DOHH2 (cell line): ENCODE data around the gene CYP4A22.
A peak's percentile ranks its signal among the peaks of the same experiment; 100 is the strongest.

ENCODE experiments used
- H3F3A ChIP-seq: fragments of 200-600 bp; sonication (generic), shearing (Covaris generic); 2 replicates; pipeline ENCODE4 v1.6.0; 2016; ENCODE audit warnings: antibody characterized with exemption, mild to moderate bottlenecking; ENCODE audit not compliant: control insufficient read depth, insufficient read depth
- H3K27ac ChIP-seq: fragments of 200-600 bp; sonication (generic); 2 replicates; pipeline ENCODE4 v1.5.1; 2014; ENCODE audit warnings: low read depth, mild to moderate bottlenecking, low read length, moderate library complexity
- H3K27me3 ChIP-seq: fragments of 200-600 bp; sonication (generic); 2 replicates; pipeline ENCODE4 v1.6.1; 2014; ENCODE audit warnings: mild to moderate bottlenecking, low read length, mixed read lengths; ENCODE audit not compliant: control insufficient read depth
- H3K36me3 ChIP-seq: fragments of 200-600 bp; sonication (generic); 2 replicates; pipeline ENCODE4 v1.6.1; 2014; ENCODE audit warnings: mild to moderate bottlenecking, low read length, moderate library complexity, mixed read lengths; ENCODE audit not compliant: control insufficient read depth
- H3K4me1 ChIP-seq: fragments of 200-600 bp; sonication (generic); 2 replicates; pipeline ENCODE4 v1.6.1; 2014; ENCODE audit warnings: mild to moderate bottlenecking, low read length, mixed read lengths; ENCODE audit not compliant: control insufficient read depth
- H3K4me2 ChIP-seq: fragments of 200-600 bp; sonication (generic); 2 replicates; pipeline ENCODE4 v1.6.0; 2014; ENCODE audit warnings: mild to moderate bottlenecking, low read length, moderate library complexity
- H3K4me3 ChIP-seq: fragments of 200-600 bp; sonication (generic); 2 replicates; pipeline ENCODE4 v1.5.1; 2014; ENCODE audit warnings: mild to moderate bottlenecking, low read length, mixed read lengths
- H3K79me2 ChIP-seq: fragments of 200-600 bp; sonication (generic); 2 replicates; pipeline ENCODE4 v1.6.1; 2014; ENCODE audit warnings: mild to moderate bottlenecking, low read length, mixed read lengths; ENCODE audit not compliant: control insufficient read depth
- H3K9me2 ChIP-seq: fragments of 200-600 bp; sonication (generic); replicated peaks from 2 replicates; pipeline ENCODE4 v1.6.1; 2014; ENCODE audit warnings: mild to moderate bottlenecking, low read length, mixed read lengths; ENCODE audit not compliant: control insufficient read depth
- H3K9me3 ChIP-seq: fragments of 200-600 bp; sonication (generic); 2 replicates; pipeline ENCODE4 v1.6.1; 2014; ENCODE audit warnings: antibody characterized with exemption, low read length, mixed read lengths; ENCODE audit not compliant: control insufficient read depth, insufficient read depth
- H4K20me1 ChIP-seq: fragments of 200-600 bp; sonication (generic); 2 replicates; pipeline ENCODE4 v1.6.0; 2014; ENCODE audit warnings: low read depth, mild to moderate bottlenecking, antibody characterized with exemption, low read length, moderate library complexity; ENCODE audit not compliant: control insufficient read depth, insufficient read depth
- EZH2phosphoT487 ChIP-seq: fragments of 200-600 bp; sonication (generic); IDR thresholded peaks from 2 replicates; pipeline ENCODE4 v1.6.1; 2017; ENCODE audit warnings: borderline replicate concordance, mild to moderate bottlenecking, antibody characterized with exemption, low read length, moderate library complexity, mixed read lengths
- TF ChIP-seq, protein P1 (sequence below): fragments of 200-600 bp; sonication (generic); IDR thresholded peaks from one replicate; pipeline ENCODE4 v1.5.1; 2014; ENCODE audit warnings: antibody characterized with exemption, mild to moderate bottlenecking, low read depth, low read length; ENCODE audit not compliant: poor library complexity, severe bottlenecking

CYP4A22 gene

DNA sequence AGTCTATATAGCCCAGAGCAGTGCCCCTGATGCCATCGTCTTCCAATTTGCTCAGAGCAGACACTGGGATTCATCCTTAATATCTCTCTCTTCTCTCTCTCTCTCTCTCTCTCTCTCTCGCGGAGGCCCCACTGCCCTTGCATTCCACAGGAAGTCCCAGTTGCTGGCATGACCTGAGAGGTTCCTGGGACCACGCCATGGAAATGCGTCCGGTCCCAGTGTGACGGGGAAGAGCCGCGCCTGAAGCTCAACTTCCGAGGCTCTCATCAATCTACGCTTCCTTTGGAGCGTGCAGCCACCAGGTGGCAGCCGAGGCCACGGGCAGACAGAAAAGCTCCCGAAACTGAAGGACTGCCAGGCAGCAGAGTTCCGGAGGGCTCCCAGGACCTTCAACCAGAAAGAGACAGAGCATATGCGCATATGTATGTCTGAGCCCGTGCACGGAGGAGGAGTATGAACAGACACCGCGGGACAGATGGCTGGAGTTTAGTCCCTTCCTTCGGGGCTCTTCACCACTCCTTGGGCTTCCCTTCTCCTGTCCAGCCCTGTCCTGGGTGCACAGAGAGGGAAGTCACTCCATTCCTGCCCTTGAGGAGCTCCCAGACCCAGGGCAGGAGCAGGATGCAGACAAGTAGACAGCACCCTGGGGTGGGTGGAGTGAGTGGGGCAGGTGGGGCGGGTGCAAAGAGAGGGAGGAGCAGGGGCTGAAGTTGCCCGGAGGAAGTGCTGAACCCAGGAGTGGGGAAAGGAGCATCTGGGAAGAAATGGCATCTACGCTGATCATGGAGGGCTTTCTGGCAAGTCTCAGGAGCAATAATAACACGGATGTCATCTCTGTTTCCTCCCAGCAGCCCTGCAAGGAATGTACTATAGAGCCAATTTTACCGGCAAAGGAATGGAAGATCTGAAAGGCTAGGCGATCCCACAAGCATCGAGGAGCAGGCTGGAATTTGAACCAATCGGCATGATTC, 42.1 kb downstream of the CYP4A22 start:
- TF ChIP-seq, protein P1, sequence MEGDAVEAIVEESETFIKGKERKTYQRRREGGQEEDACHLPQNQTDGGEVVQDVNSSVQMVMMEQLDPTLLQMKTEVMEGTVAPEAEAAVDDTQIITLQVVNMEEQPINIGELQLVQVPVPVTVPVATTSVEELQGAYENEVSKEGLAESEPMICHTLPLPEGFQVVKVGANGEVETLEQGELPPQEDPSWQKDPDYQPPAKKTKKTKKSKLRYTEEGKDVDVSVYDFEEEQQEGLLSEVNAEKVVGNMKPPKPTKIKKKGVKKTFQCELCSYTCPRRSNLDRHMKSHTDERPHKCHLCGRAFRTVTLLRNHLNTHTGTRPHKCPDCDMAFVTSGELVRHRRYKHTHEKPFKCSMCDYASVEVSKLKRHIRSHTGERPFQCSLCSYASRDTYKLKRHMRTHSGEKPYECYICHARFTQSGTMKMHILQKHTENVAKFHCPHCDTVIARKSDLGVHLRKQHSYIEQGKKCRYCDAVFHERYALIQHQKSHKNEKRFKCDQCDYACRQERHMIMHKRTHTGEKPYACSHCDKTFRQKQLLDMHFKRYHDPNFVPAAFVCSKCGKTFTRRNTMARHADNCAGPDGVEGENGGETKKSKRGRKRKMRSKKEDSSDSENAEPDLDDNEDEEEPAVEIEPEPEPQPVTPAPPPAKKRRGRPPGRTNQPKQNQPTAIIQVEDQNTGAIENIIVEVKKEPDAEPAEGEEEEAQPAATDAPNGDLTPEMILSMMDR = peak; percentile 92
- TF ChIP-seq EZH2phosphoT487 = no peak
- H3F3A ChIP-seq = no peaks in the 10 kb centered on the region
- H3K27ac ChIP-seq = no peak overlapping the region
- peaks cover 12% of the 10 kb centered on the region for H3K27me3 ChIP-seq
- no peaks in the 10 kb centered on the region for H3K36me3 ChIP-seq
- H3K4me3 ChIP-seq = peak overlapping the region; percentile 54
- peak overlapping the region; percentile 76 for H3K4me2 ChIP-seq
- H4K20me1 ChIP-seq = no peaks in the 10 kb centered on the region
- no peaks in the 10 kb centered on the region for H3K79me2 ChIP-seq
- no peaks in the 10 kb centered on the region for H3K9me3 ChIP-seq
- H3K4me1 ChIP-seq = peaks cover 4% of the 10 kb centered on the region
- H3K9me2 ChIP-seq = no peaks in the 10 kb centered on the region

DNA sequence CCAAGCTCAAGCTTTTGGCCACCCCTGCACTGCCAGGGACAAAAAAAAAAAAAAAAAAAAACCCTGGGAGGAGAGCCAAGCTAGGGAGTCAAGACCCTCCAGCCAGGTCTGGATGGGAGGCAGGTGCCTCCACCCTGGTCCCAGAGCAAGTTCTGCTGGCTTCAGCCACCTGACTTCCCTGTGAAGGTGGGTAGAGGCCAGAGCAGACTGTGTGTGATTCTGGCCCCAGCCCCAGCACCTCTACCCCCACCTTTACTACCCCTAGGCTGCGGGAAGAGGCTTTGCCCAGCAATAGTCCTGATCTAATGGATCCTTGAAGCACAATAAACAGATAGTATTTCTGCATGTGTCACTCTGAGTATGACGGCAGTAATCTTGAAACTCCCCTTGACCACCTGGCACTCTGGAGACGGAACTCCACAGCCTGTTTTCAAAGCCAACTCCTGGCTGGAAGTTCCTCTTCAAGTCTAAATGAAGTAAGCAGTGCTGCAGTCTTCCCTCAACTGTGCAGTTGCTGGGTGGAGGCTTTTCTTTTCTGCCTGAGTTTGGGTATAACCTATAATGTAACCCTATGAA, 42.8 kb downstream of the CYP4A22 start:
- TF ChIP-seq, protein P1 = no peak
- TF ChIP-seq EZH2phosphoT487 = no peak
- peaks cover 4% of the 10 kb centered on the region for H3K4me1 ChIP-seq
- no peaks in the 10 kb centered on the region for H3K79me2 ChIP-seq
- H3F3A ChIP-seq = no peaks in the 10 kb centered on the region
- H4K20me1 ChIP-seq = no peaks in the 10 kb centered on the region
- peaks cover 12% of the 10 kb centered on the region for H3K27me3 ChIP-seq
- H3K36me3 ChIP-seq = no peaks in the 10 kb centered on the region
- H3K9me2 ChIP-seq = no peaks in the 10 kb centered on the region
- H3K9me3 ChIP-seq = no peaks in the 10 kb centered on the region
- no peak overlapping the region for H3K4me2 ChIP-seq
- H3K4me3 ChIP-seq = no peak overlapping the region
- no peak overlapping the region for H3K27ac ChIP-seq

DNA sequence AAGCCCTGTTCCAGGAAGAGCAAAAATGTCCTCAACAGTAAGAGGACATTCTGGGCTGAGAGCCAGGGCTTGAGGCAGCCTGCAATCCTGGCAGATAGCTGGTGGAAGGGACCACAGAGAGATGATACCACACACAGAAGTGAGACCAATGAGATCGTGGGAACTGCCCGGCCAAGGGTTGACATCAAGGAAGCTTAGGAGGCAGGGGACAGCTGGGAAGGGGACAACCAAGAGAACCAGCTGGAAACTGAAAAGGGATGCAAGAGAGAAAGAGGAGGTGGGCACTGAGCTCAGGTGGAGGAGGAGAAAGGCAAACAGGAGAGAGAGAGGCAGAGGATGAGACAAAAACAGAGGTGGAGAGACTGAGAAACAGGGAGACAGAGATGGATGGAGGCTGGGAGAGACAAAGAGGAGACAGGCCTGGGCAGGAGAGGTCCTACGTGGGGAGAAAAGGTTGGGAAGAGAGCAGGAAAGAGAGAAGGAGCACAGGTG, 43.4 kb downstream of the CYP4A22 start:
- TF ChIP-seq, protein P1 = no peak
- no peak for TF ChIP-seq EZH2phosphoT487
- no peaks in the 10 kb centered on the region for H4K20me1 ChIP-seq
- H3K4me3 ChIP-seq = no peak overlapping the region
- no peaks in the 10 kb centered on the region for H3K9me3 ChIP-seq
- no peaks in the 10 kb centered on the region for H3K9me2 ChIP-seq
- H3K36me3 ChIP-seq = no peaks in the 10 kb centered on the region
- peaks cover 12% of the 10 kb centered on the region for H3K27me3 ChIP-seq
- H3K4me2 ChIP-seq = no peak overlapping the region
- no peak overlapping the region for H3K27ac ChIP-seq
- H3K79me2 ChIP-seq = no peaks in the 10 kb centered on the region
- H3K4me1 ChIP-seq = peaks cover 4% of the 10 kb centered on the region
- H3F3A ChIP-seq = no peaks in the 10 kb centered on the region
